ENCODE data around the gene MARCHF10.
A peak's percentile ranks its signal among the peaks of the same experiment; 100 is the strongest.

MARCHF10 gene

DNA sequence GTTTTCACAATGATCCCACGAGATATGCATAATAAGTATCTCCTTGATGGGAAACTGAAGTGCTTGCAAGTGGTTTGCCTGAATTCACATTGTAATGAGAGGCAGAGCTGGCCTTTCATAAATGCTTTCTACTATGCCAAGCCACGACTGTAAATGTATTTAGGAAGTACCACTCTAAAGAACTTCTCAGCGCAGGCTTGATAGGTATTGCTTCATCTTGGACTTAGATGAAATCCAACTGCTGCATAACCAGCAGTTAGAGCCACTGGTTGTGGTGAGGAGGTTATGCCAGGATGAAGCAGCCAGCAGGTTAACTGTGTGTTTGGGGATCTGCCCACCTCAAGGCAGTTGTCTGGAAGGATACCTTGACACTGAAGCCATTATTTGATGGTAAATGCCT, 26.8 kb downstream of the MARCHF10 start:
- TF ChIP-seq, protein P1, sequence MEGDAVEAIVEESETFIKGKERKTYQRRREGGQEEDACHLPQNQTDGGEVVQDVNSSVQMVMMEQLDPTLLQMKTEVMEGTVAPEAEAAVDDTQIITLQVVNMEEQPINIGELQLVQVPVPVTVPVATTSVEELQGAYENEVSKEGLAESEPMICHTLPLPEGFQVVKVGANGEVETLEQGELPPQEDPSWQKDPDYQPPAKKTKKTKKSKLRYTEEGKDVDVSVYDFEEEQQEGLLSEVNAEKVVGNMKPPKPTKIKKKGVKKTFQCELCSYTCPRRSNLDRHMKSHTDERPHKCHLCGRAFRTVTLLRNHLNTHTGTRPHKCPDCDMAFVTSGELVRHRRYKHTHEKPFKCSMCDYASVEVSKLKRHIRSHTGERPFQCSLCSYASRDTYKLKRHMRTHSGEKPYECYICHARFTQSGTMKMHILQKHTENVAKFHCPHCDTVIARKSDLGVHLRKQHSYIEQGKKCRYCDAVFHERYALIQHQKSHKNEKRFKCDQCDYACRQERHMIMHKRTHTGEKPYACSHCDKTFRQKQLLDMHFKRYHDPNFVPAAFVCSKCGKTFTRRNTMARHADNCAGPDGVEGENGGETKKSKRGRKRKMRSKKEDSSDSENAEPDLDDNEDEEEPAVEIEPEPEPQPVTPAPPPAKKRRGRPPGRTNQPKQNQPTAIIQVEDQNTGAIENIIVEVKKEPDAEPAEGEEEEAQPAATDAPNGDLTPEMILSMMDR (conservative IDR thresholded peaks at IDR 0.05; ENCODE audit: low read depth), result no peak
- POLR2A ChIA-PET (ENCODE audit: low non-redundant PET), result interaction anchor here (0.5 kb wide), 1 partner anchor 47 kb away, joined by 5 read pairs; no protein-coding TSS in a partner anchor
- CTCF ChIA-PET, result no interaction called here
- H3K27ac ChIP-seq, result peak overlapping the region; percentile 99
- no peak for DNase-seq (ENCODE audit: low spot score)

DNA sequence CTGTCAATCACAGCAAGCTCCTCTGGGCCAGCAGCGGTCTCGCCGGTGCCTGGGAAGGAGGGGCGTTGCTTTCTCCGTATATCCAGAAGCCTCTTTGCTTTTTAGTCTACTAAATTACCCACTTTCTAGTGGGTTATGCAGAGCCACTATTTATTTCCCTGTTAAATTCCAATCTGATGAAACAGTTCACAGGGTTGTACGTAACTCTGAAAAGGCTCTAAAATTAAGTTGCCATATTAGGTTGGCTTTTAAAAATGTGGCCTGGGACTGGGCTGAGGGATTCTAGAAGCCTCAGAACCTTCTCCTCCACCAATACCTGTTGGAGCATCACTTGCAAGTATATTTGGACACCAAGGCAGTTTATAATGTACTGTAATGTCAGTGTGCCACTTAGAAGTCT, 27.2 kb downstream of the MARCHF10 start:
- ChIA-PET CTCF (no interaction called here), POLR2A (ENCODE audit: low non-redundant PET) (no interaction called here)
- peak overlapping the region; percentile 99 for H3K27ac ChIP-seq

DNA sequence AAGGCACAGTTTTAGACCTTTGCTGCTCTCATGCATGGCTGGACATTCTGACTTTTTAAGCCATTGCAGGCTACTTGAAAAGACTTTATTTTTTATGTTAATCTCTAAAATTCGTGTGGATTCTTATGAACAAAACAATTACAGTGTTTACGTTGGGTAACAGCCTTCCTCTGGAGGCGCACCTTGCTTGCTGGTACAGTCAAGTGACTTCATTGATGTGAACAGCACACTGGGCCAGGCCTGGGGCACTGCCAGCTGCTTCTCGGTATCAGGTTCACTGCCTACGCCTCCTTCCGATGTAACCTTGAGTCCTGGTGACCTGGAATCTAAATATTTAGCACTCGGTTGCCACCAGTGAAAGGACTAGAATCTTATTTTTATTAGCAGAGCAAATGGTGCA, 27.8 kb downstream of the MARCHF10 start:
- no peak for DNase-seq (ENCODE audit: low spot score)
- TF ChIP-seq, protein P1 (conservative IDR thresholded peaks at IDR 0.05; ENCODE audit: low read depth), result no peak
- CTCF ChIA-PET, result no interaction called here
- POLR2A ChIA-PET (ENCODE audit: low non-redundant PET), result no interaction called here
- H3K27ac ChIP-seq, result peak overlapping the region; percentile 99

More for the DNA sequence above, 27.2 kb downstream of the MARCHF10 start:
- TF ChIP-seq, protein P1 (conservative IDR thresholded peaks at IDR 0.05; ENCODE audit: low read depth), result no peak
- no peak for DNase-seq (ENCODE audit: low spot score)

DNA sequence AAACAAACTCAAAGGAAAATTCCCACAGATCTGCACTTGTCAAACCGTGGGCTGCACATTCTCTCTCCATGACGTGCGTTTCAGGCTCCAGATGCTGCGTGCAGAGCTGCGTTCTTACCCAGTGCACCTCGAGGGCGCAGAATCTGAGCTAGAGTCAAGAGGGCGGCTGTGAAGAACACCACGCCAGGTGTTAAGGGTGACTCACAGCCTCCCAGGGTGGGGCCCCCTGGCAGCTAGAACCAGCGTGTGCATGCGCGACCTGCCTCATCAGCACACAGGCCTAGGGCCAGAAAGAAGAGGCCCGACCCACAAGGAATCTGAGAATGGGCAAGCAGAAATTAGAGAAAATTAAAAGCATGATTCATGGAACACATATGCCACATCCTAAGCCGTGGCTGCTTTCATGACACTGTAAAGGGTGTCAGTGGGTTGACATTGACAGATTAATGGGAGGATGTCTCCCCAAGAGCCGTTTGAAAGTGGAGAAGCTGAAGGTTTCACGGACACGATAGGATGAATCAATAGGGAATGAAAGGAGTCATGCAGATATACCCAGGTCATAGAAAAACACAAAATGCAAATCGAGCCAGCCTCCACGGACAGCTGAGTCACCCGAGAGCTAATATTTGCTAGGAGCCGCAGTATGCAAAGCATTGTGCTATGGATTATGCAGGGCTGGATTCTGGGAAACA, 29.0 kb downstream of the MARCHF10 start:
- peak; percentile 92 for DNase-seq (ENCODE audit: low spot score)
- CTCF ChIA-PET, result interaction anchor here (0.6 to 1.0 kb wide), 4 partner anchors 13 to 310 kb away, joined by 3 to 6 read pairs (median 5); no protein-coding TSS in a partner anchor
- TF ChIP-seq, protein P1 (conservative IDR thresholded peaks at IDR 0.05; ENCODE audit: low read depth), result no peak
- POLR2A ChIA-PET (ENCODE audit: low non-redundant PET), result no interaction called here
- H3K27ac ChIP-seq, result peak overlapping the region; percentile 99

DNA sequence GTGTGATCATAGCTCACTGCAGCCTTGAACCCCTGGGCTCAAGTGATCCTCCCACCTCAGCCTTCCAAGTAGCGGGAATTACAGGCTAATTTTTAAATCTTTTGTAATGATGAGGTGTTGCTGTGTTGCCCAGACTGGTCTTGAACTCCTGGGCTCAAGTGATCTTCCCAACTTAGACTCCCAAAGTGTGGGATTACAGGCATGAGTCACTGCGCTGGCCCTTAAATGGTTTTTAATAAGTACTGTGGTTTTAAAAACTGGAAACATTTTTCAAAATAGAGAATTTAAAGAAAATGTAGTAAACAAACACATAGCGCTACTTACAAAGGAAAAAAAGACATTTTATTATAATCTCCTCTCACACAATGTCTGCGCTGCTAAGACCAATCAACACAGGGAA, 32.2 kb downstream of the MARCHF10 start:
- TF ChIP-seq, protein P1 (conservative IDR thresholded peaks at IDR 0.05; ENCODE audit: low read depth), result no peak
- peak overlapping the region; percentile 30; the same call in 1 of the 2 replicates for H3K27ac ChIP-seq
- DNase-seq (ENCODE audit: low spot score), result no peak
- ChIA-PET CTCF (no interaction called here), POLR2A (ENCODE audit: low non-redundant PET) (no interaction called here)

DNA sequence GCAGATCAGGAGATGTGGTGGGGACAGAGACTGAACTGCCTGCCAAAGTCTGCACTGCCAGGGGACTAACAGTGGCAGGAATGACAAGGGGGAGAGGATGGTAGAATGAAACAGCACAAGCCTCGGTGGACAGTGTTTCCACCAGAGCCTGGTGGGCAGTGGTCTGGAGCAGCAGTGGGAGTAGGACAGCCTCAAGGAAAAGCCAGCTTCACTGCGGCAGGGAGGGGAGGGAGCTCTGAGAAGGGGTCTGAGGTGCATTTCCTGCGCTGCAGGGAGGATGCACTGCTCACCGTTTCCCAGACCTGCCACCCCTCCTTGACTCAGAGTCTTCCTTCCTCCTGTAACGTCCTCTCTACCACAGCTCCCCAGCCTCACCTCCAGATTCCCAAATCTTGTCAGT, 33.8 kb downstream of the MARCHF10 start:
- ChIA-PET POLR2A (ENCODE audit: low non-redundant PET) (no interaction called here), CTCF (no interaction called here)
- H3K27ac ChIP-seq, result peak overlapping the region; percentile 8; the same call in 1 of the 2 replicates
- TF ChIP-seq, protein P1 (conservative IDR thresholded peaks at IDR 0.05; ENCODE audit: low read depth), result no peak
- DNase-seq (ENCODE audit: low spot score), result no peak
